Activated CD8-positive, alpha-beta T cell treated with anti-CD3 and anti-CD28 coated beads, Interleukin-2, amount 10 ng/mL, durations not matched to agents 7 days and 5 days (primary cell): ENCODE results near the gene UBP1. TPM values are rescaled to one million over a fixed set of nuclear protein-coding genes. Genes with fewer than 3 reads are reported as not detected.
A peak's percentile ranks its signal among the peaks of the same experiment; 100 is the strongest.
"Not testable (repeated sequence)": the region's sequence is repeated elsewhere in the genome, so short reads cannot be mapped to it uniquely, and the experiment has no call there.

Experiments
- ATAC-seq: fragments of 150-1000 bp; cut with Tn5 transposase; one replicate; pipeline ENCODE4 v1.10.0; 2021; ENCODE audit warnings: moderate library complexity
- CTCF ChIA-PET: fragments of 350-600 bp; sonication (Branson Sonifier 250); formaldehyde crosslinking; loops from one replicate; lab custom pipeline; 2021; ENCODE audit warnings: antibody characterized with exemption; lab: Charles Lee
- POLR2A ChIA-PET: fragments of 350-600 bp; sonication (Branson Sonifier 250); formaldehyde crosslinking; loops from one replicate; lab custom pipeline; 2021; ENCODE audit warnings: antibody characterized with exemption; lab: Charles Lee
- DNase-seq: peaks from one replicate; pipeline ENCODE4 v3.0.0-alpha.2; 2020
- H3K27ac Mint-ChIP-seq: one replicate; pipeline ENCODE4 v1.8.0; 2021; ENCODE audit warnings: mild to moderate bottlenecking, mixed read lengths
- H3K27me3 Mint-ChIP-seq: one replicate; pipeline ENCODE4 v1.8.0; 2021; ENCODE audit warnings: low read depth, mixed read lengths
- H3K36me3 Mint-ChIP-seq: one replicate; pipeline ENCODE4 v1.8.0; 2021; ENCODE audit warnings: low read depth, mixed read lengths
- H3K4me1 Mint-ChIP-seq: one replicate; pipeline ENCODE4 v1.8.0; 2021; ENCODE audit warnings: low read depth, mixed read lengths
- H3K4me3 Mint-ChIP-seq: one replicate; pipeline ENCODE4 v1.8.0; 2021; ENCODE audit warnings: mild to moderate bottlenecking, mixed read lengths
- H3K9me3 Mint-ChIP-seq: one replicate; pipeline ENCODE4 v1.8.0; 2022; ENCODE audit warnings: mixed read lengths; ENCODE audit not compliant: insufficient read depth
- total RNA-seq, 2 experiments: library from RNA; stranded (reverse); gene quantifications; one replicate each; pipeline ENCODE4 v1.2.3, GENCODE V29; 2021

UBP1 gene
- total RNA-seq, 2 experiments from 2014 or later, result 61.9 to 64.6 TPM

DNA sequence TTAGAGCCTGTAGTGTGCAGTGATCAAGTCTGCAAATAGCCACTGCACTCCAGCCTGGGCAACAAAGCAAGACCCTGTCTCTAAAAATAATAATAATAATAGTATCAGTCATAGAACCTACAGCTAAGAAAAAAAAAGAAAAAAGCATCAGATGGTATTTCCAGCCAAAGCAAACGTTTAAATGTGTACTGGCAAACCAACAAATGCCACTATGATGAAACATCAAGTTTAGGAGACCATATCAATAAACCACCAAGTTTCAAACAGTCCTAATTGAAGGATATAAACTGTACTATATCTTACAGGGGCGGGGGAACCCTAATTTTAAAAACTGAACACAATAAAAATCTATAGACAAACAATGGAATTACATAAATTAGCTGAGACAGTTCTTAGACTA is 6.4 kb downstream of the UBP1 start:
- no peak for DNase-seq
- CTCF ChIA-PET, result interaction anchor here (1.3 kb wide), 1 partner anchor 203 kb away, joined by 3 read pairs; no protein-coding TSS in a partner anchor
- no peaks in the 10 kb centered on the region for H3K27me3 Mint-ChIP-seq
- H3K4me3 Mint-ChIP-seq, result no peak overlapping the region
- H3K9me3 Mint-ChIP-seq, result no peaks in the 10 kb centered on the region
- H3K4me1 Mint-ChIP-seq, result peaks cover 68% of the 10 kb centered on the region
- POLR2A ChIA-PET, result no interaction called here
- peak overlapping the region; percentile 37 for H3K27ac Mint-ChIP-seq
- no peak for ATAC-seq
- H3K36me3 Mint-ChIP-seq, result peaks cover 14% of the 10 kb centered on the region

GRCh38 chr3:33430571-33430970 is 9.6 kb downstream of the UBP1 start:
- H3K27ac Mint-ChIP-seq, result no peak overlapping the region

DNA sequence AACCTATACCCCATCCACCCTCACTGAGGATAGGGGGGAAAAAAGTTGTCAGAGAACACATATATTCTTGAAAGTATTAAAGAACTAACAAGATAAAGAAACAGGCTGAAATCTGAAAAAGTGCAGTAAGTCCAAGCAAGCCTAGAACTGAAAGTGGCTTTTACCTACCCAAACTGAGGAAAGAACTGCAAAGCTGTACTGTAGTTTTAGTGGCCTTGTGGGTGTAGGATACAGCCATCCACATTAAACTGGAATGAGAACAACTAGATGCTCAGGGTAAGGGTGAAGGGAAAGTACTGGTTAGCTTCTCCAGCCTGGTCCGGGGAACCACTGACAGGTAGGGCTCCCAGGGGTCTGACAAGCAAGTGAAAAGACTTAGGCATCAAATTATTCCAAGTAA is 10.1 kb downstream of the UBP1 start:
- Mint-ChIP-seq H3K36me3 (peaks cover 10% of the 10 kb centered on the region), H3K27ac (no peak overlapping the region), H3K4me3 (no peak overlapping the region), H3K27me3 (no peaks in the 10 kb centered on the region), H3K4me1 (peaks cover 44% of the 10 kb centered on the region), H3K9me3 (no peaks in the 10 kb centered on the region)
- ATAC-seq (no peak), DNase-seq (no peak)
- POLR2A ChIA-PET, result interaction anchor here (6.4 kb wide), 1 partner anchor 10 kb away, joined by 35 read pairs; the partner anchor contains the start of gene UBP1
- CTCF ChIA-PET, result interaction anchor here (1.4 to 2.4 kb wide), 4 partner anchors 8 to 357 kb away, joined by 3 to 11 read pairs (median 8); no protein-coding TSS in a partner anchor

More at GRCh38 chr3:33430571-33430970, 9.6 kb downstream of the UBP1 start:
- no peaks in the 10 kb centered on the region for H3K9me3 Mint-ChIP-seq
- H3K36me3 Mint-ChIP-seq, result peaks cover 9% of the 10 kb centered on the region
- POLR2A ChIA-PET, result interaction anchor here (6.4 kb wide), 1 partner anchor 9 kb away, joined by 35 read pairs; the partner anchor contains the start of gene UBP1
- CTCF ChIA-PET, result interaction anchor here (1.4 to 2.4 kb wide), 3 partner anchors 8 to 357 kb away, joined by 3 to 11 read pairs (median 6); no protein-coding TSS in a partner anchor
- H3K4me3 Mint-ChIP-seq, result no peak overlapping the region
- no peak for DNase-seq
- ATAC-seq, result no peak
- H3K4me1 Mint-ChIP-seq, result peaks cover 46% of the 10 kb centered on the region
- no peaks in the 10 kb centered on the region for H3K27me3 Mint-ChIP-seq

GRCh38 chr3:33429306-33429705 is 10.9 kb downstream of the UBP1 start:
- not testable (repeated sequence) for DNase-seq, H3K4me3 Mint-ChIP-seq, H3K9me3 Mint-ChIP-seq, H3K27me3 Mint-ChIP-seq, ATAC-seq, H3K27ac Mint-ChIP-seq
- ChIA-PET CTCF (interaction anchor here (1.4 to 2.4 kb wide), 4 partner anchors 9 to 358 kb away, joined by 3 to 11 read pairs (median 8); no protein-coding TSS in a partner anchor), POLR2A (interaction anchor here (6.4 kb wide), 1 partner anchor 11 kb away, joined by 35 read pairs; the partner anchor contains the start of gene UBP1)
- peaks cover 17% of the 10 kb centered on the region for H3K36me3 Mint-ChIP-seq
- peaks cover 44% of the 10 kb centered on the region for H3K4me1 Mint-ChIP-seq

GRCh38 chr3:33428734-33429133 is 11.5 kb downstream of the UBP1 start:
- H3K36me3 Mint-ChIP-seq, result peaks cover 19% of the 10 kb centered on the region
- ChIA-PET POLR2A (interaction anchor here (6.4 kb wide), 1 partner anchor 11 kb away, joined by 35 read pairs; the partner anchor contains the start of gene UBP1), CTCF (interaction anchor here (1.7 to 2.4 kb wide), 3 partner anchors 9 to 359 kb away, joined by 6 to 11 read pairs (median 9); no protein-coding TSS in a partner anchor)
- H3K9me3 Mint-ChIP-seq, result no peaks in the 10 kb centered on the region
- no peak overlapping the region for H3K27ac Mint-ChIP-seq
- H3K4me3 Mint-ChIP-seq, result no peak overlapping the region
- H3K27me3 Mint-ChIP-seq, result no peaks in the 10 kb centered on the region
- no peak for ATAC-seq
- no peak for DNase-seq
- peaks cover 42% of the 10 kb centered on the region for H3K4me1 Mint-ChIP-seq

DNA sequence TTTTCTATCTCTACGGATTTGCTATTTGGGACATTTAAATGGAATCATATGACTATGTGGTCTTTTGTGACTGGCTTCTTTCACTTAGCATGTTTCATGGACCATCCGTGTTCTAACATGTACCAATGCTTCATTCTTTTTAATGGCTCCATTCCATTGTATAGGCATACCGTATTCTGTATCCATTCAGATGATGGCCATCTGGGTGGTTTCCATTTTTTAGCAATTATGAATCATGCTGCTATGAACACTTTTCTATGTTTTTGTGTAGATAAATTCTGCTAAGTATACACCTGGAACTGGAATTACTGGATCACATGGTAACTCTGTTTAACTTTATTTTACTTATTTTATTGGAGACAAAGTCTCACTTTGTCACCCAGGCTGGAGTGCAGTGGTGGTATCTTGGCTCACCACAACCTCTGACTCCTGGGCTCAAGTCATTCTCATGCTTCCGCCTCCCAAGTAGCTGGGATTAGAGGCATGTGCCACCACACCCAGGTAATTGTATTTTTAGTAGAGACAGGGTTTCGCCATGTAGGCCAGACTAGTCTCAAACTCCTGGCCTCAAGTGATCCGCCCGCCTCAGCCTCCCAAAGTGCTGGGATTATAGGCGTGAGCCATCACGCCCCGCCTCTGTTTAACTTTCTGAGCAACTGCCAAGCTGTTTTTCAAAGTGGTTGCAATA is 13.4 kb downstream of the UBP1 start:
- no peak overlapping the region for H3K4me3 Mint-ChIP-seq
- DNase-seq (no peak), ATAC-seq (no peak)
- peaks cover 32% of the 10 kb centered on the region for H3K36me3 Mint-ChIP-seq
- ChIA-PET POLR2A (interaction anchor here (6.4 kb wide), 1 partner anchor 13 kb away, joined by 35 read pairs; the partner anchor contains the start of gene UBP1), CTCF (interaction anchor here (1.3 kb wide), 1 partner anchor 11 kb away, joined by 3 read pairs; no protein-coding TSS in a partner anchor)
- H3K4me1 Mint-ChIP-seq, result peaks cover 31% of the 10 kb centered on the region
- H3K9me3 Mint-ChIP-seq, result no peaks in the 10 kb centered on the region
- no peaks in the 10 kb centered on the region for H3K27me3 Mint-ChIP-seq
- H3K27ac Mint-ChIP-seq, result no peak overlapping the region

DNA sequence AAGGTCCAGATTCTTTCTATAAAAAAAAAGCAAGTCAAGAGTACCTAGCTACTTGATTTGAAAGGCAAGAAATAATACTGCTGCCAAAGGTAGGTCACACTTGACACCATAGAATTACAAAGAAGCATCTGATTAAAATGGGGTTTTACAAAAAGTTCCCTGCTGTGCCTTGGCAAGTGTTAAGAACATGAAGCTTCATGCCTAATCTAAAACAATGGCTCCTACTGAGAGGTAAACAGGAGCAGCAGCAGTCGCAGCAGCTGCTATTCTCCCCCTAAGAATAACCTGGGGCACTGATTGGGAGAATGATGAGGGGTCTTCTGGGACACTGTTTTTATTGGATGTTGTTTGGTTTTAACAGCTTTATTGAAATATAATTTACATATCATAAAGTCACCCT is 14.1 kb downstream of the UBP1 start:
- H3K27me3 Mint-ChIP-seq, result no peaks in the 10 kb centered on the region
- ATAC-seq (no peak), DNase-seq (no peak)
- H3K4me1 Mint-ChIP-seq, result peaks cover 27% of the 10 kb centered on the region
- H3K4me3 Mint-ChIP-seq, result no peak overlapping the region
- H3K27ac Mint-ChIP-seq, result no peak overlapping the region
- ChIA-PET CTCF (no interaction called here), POLR2A (interaction anchor here (6.4 kb wide), 1 partner anchor 14 kb away, joined by 35 read pairs; the partner anchor contains the start of gene UBP1)
- no peaks in the 10 kb centered on the region for H3K9me3 Mint-ChIP-seq
- H3K36me3 Mint-ChIP-seq, result peaks cover 37% of the 10 kb centered on the region

DNA sequence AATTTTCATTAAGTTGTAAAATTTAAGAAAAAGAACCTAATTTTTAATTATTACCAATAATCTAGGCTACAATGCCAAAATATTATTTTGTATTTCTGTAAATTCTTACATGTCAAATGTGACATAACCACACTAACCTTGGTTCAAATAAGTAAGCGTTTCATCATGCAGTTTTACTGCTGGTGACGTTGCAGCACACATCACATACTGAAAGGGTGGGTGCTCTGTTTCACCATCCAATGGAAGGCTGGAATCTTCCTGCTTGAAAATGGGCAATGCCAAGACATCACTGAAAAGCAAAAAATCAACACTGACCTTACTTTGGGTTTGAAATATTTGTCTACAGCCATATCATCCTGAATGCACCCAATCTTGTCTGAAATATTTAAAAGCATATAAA is 14.8 kb downstream of the UBP1 start:
- Mint-ChIP-seq H3K4me1 (peaks cover 21% of the 10 kb centered on the region), H3K4me3 (no peak overlapping the region), H3K9me3 (no peaks in the 10 kb centered on the region), H3K27me3 (no peaks in the 10 kb centered on the region), H3K36me3 (peaks cover 42% of the 10 kb centered on the region), H3K27ac (no peak overlapping the region)
- POLR2A ChIA-PET, result no interaction called here
- no peak for DNase-seq
- ATAC-seq, result no peak
- CTCF ChIA-PET, result no interaction called here

DNA sequence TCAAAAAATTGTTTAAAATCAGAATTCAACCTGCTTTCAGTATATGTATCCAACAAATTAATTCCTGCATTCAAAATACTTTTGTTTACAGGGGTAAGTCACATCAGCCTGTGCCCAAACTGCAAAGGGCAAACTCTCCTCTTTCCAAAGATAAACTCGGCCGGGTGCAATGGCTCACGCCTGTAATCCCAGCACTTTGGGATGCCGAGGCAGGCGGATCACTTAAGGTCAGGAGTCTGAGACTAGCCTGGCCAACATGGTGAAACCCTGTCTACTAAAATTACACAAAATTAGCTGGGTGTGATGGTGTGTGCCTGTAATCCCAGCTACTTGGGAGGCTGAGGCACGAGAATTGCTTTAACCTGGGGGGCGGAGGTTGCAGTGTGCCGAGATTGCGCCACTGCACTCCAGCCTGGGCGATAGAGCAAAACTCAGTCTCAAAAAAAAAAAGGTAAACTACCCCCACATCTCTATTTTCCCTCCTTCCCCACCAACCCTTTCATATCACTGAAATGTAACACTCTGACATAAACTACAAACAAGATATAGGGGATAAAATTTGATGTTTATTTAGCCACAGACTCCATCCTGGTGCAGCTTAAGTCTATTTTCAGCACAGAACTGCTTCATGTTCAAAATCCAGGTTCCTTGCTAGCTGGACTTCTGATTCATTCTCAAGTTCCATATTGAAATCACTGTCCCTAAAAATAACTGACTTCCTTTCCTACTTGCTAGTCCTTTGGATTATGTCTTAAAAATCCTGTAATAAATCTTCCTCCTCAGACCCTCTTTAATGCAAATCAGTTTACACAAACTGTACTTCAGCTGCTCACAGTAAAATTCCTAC is 15.4 kb downstream of the UBP1 start:
- ChIA-PET CTCF (no interaction called here), POLR2A (no interaction called here)
- no peak for DNase-seq
- H3K36me3 Mint-ChIP-seq, result peaks cover 47% of the 10 kb centered on the region
- no peaks in the 10 kb centered on the region for H3K27me3 Mint-ChIP-seq
- no peak for ATAC-seq
- peaks cover 2% of the 10 kb centered on the region for H3K9me3 Mint-ChIP-seq
- no peak overlapping the region for H3K27ac Mint-ChIP-seq
- H3K4me1 Mint-ChIP-seq, result peaks cover 18% of the 10 kb centered on the region
- no peak overlapping the region for H3K4me3 Mint-ChIP-seq

DNA sequence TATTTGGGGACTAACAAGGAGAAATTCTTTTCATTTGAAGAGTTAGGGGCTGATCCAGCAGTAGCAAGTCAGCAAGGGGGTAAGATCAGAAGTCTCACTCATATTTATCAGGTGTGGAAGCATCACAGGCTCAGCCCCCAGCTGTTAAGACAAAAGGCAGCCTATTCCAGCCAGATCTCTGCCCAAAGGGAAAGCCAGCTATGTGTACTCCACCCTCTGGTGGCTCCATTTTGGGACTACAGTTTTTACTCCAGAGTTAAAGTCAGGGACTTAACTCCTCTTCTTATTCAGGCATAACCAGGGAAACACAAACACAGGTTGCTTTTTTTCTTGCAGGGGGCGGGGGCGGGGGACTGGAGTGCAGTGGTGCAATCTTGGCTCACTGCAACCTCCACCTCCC is 19.2 kb downstream of the UBP1 start:
- no peak overlapping the region for H3K4me3 Mint-ChIP-seq
- POLR2A ChIA-PET, result no interaction called here
- H3K36me3 Mint-ChIP-seq, result peaks cover 66% of the 10 kb centered on the region
- H3K27ac Mint-ChIP-seq, result no peak overlapping the region
- ATAC-seq (no peak), DNase-seq (no peak)
- no peaks in the 10 kb centered on the region for H3K27me3 Mint-ChIP-seq
- peaks cover 3% of the 10 kb centered on the region for H3K9me3 Mint-ChIP-seq
- peaks cover 13% of the 10 kb centered on the region for H3K4me1 Mint-ChIP-seq
- CTCF ChIA-PET, result interaction anchor here (1.9 kb wide), 1 partner anchor 48 kb away, joined by 7 read pairs; no protein-coding TSS in a partner anchor

DNA sequence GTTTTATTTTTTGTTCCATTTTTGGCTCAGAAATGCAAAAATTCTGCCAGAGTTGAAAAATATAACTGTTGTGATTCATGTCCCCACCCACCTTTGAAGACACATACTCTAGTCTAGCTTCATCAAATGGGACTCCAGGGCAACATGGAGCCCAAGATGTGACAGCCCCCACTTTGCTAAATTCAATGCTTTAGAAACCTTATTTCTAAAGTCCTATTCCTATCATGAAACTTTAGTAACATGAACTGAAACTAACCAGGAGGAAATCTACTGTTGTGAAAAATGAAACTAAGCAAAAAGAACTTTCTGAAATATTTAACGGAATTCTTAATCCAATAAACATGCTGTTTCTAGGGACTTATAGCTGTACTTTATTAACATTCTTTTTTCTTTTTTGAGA is 20.3 kb downstream of the UBP1 start:
- Mint-ChIP-seq H3K27me3 (no peaks in the 10 kb centered on the region), H3K36me3 (peaks cover 70% of the 10 kb centered on the region), H3K4me1 (peaks cover 13% of the 10 kb centered on the region), H3K27ac (no peak overlapping the region), H3K9me3 (peaks cover 3% of the 10 kb centered on the region), H3K4me3 (no peak overlapping the region)
- ChIA-PET POLR2A (interaction anchor here (1.0 kb wide), 1 partner anchor 18 kb away, joined by 3 read pairs; no protein-coding TSS in a partner anchor), CTCF (interaction anchor here (1.9 kb wide), 1 partner anchor 47 kb away, joined by 7 read pairs; no protein-coding TSS in a partner anchor)
- DNase-seq (no peak), ATAC-seq (no peak)
